NAMALWA (cell line): ENCODE measurements around the gene ABLIM2.

Experiments
- DNase-seq: peaks from one replicate; pipeline ENCODE4 v3.0.0-alpha.2; 2015; ENCODE audit warnings: low spot score

ABLIM2 gene

GRCh38 chr4:8136972-8137710, 21.5 kb downstream of the ABLIM2 start:
- no peak for DNase-seq

DNA sequence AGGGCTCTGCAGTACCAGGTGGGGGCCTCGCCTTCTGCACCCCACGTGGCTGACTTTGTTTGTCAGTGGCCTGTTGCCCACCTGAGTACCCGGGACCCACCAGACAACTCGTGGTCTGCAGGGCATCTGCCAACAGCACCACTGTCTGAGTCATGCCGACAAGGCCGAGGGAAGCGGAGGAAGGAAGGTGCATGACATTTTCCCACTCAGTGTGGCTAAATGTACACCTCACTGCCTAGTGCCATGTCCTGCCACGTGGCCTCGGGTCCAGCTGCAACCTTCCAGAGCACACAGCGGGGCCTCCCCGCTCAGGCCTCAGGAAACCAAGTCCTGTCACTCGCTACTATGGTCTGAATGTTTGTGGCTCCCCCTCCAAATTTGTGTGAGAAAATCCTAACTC, 22.1 kb downstream of the ABLIM2 start:
- DNase-seq, result no peak

- DNase-seq, result no peak
Measured at GRCh38 chr4:8135666-8136065, 22.9 kb downstream of the ABLIM2 start.

DNA sequence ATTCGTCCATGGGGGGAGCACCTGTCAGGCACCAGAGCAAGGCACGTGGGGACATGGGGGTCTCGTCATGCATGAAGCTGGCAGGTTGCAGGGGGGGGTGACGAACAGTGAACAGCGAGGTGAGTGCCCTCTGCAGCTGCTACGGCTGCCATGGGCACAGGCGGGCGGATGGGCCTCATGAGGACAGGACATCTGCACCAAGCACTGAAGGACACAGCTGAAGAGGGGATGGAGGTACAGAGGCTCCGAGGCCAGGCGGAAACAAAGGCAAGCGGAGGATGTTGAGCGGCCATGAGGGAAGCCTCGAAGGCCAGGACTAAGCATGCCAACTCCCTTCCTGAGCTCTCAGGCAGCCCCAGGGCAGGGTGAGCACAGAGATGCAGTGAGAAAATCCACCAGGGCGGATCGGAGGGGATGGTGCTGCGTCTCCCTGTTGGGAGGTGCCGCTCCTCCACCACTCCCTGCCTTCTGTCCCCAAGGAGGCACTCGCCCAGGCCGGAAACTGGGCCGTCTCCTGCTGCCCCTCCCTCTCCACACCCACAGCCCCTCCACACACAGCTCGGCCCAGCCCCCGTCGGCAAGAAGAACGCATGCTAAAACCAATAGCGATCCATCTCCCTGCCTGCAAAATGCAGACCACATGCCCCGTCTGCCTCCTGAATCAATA, 24.6 kb downstream of the ABLIM2 start:
- no peak for DNase-seq

GRCh38 chr4:8132947-8133705, 25.5 kb downstream of the ABLIM2 start:
- DNase-seq, result no peak

GRCh38 chr4:8132400-8132799, 26.2 kb downstream of the ABLIM2 start:
- no peak for DNase-seq

- DNase-seq, result no peak
Measured at GRCh38 chr4:8131826-8132225, 26.8 kb downstream of the ABLIM2 start.

DNA sequence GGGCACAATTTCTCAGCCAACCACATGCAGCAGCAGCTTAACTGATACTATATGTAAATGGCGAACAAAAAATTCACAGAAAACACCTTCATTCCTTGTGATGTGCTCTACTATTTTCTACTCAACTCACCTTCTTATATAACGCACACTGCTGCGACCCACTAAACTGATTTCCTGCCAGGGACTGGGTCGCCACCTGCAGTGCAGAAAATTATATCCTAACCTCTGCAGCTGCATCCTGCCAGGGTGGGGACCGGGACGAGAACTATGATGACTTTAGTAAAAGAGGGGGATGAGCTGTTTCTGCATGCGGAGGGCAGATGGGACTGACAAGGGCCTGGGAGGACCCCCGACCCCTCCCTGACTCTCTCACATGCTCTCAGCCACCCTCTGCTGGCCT, 27.4 kb downstream of the ABLIM2 start:
- DNase-seq, result peak; percentile 35

- DNase-seq, result no peak
Measured at GRCh38 chr4:8130346-8131066, 28.1 kb downstream of the ABLIM2 start.

GRCh38 chr4:8129785-8130184, 28.8 kb downstream of the ABLIM2 start:
- DNase-seq, result no peak

GRCh38 chr4:8129136-8129535, 29.5 kb downstream of the ABLIM2 start:
- no peak for DNase-seq

GRCh38 chr4:8128100-8128856, 30.3 kb downstream of the ABLIM2 start:
- no peak for DNase-seq

GRCh38 chr4:8127051-8127826, 31.4 kb downstream of the ABLIM2 start:
- no peak for DNase-seq

GRCh38 chr4:8126523-8126922, 32.1 kb downstream of the ABLIM2 start:
- no peak for DNase-seq

DNA sequence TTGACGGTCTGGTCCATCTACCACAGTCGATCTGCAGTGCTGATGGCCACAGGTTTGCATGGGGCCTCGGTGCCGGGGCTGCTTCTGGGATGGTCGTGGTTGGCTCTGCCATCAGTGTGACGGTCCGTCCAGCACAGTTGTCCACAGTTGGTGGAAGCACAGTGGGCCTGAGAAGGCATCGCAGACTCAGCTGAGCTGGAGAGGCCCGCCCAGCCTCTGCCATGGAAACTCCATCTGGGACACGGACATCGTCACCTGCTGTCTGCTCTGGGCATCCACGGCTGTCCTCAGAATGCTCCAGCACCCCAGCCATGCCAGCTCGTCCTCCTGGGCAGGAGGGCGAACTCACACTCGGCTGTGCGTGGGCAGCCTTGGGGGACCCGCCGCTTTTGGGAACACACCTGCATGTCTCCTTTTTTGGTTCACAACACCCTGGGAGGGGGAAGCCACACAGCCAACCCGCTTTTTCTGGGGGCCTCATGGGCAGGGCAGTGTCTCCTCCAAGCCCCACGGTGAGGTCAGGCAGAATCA, 33.0 kb downstream of the ABLIM2 start:
- DNase-seq, result no peak

- DNase-seq, result peak; percentile 43
Measured at GRCh38 chr4:8123870-8124269, 34.7 kb downstream of the ABLIM2 start.

DNA sequence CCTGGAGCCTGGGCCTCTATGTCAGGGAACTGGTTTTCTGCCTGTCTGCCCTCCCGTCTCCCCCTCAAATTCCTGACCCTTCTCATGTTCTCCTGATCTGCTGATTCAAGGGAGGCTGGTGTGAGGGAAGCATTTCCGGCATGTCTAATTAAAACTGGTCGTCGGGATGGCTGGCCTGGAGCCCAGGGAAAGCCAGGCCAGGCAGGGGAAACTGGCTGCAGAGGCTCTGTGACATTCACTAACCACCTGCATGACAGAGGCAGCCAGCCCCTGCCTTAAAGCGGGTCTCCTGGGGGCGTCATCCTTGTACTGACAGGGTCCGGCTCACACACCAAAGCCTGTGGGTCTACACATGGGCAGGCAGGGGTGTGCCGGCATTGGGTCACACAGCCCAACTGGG, 35.2 kb downstream of the ABLIM2 start:
- no peak for DNase-seq

DNA sequence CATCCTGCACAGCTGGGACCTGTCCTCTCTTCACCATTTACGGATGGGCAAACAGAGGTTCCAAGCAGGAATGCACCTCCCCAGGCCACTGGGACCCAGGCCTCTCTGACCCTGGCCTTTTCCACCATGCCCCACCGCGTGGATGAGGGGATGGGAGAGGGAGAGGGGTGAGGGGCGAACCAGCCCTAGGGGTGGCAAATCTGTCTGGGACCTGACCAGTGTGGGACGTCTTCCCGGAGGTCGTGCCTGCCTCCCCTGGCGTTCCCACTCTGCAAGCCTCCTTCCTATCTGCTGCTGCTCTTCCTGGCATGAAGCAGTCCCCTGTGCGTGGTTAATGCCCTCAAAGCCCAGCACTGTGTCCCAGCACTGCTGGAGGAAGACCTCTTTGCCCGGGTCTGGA, 35.9 kb downstream of the ABLIM2 start:
- DNase-seq, result no peak

- DNase-seq, result no peak
Measured at GRCh38 chr4:8121292-8122015, 37.2 kb downstream of the ABLIM2 start.

GRCh38 chr4:8120501-8120900, 38.1 kb downstream of the ABLIM2 start:
- no peak for DNase-seq
